GM18909 (cell line): ENCODE data around the gene LEMD1.
A peak's percentile ranks its signal among the peaks of the same experiment; 100 is the strongest.
"Not testable (repeated sequence)": the region's sequence is repeated elsewhere in the genome, so short reads cannot be mapped to it uniquely, and the experiment has no call there.

ENCODE experiments used
- ATAC-seq: cut with Tn5 transposase; IDR thresholded peaks from one replicate; pipeline ENCODE4 v1.9.1; 2021; ENCODE audit warnings: mild to moderate bottlenecking; ENCODE audit not compliant: unreplicated experiment, poor library complexity

The LEMD1 gene

DNA sequence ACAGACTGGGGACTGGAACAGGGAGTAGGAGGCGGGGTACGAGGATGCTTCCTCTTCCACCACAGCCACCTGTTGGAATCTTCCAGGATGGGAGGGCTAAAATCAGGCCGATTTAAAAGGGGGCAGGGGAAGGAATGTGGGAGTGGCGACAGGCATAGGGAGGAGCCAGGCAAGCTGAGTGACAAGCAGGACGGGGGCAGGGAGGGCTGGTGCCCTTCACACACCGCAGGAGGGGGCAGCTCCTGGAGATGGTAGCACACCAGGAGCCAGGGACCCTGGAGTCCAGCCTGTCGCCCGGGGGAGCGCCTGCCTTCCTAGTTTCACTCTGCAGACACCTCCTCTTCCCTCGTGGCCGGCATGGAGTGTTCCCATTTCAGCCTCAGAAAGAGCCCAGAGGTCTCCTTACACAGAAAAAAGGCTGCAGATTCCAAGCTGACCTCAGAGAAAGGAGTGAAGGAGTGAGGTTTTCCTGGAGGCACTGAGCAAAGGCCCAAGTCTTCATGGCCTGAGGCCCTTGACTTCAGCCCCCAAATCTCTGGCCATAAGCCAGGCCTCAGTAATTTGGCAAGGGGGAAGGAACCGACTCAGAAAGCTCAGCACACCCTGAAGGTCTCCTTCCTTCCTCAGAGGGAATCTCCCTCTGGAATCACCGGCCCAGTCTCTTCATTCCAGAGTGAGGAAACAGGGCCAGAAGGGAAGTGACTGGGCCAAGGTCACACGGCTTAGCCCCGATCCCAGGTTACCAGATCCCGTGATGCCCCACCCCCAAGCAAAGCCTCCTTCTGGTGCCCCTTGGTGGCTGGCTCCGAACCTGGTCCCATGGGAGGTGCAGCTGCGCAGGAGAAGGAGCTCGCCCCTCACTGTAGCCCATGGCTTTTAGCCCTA is 25.8 kb upstream of the LEMD1 start:
- ATAC-seq, result no peak

GRCh38 chr1:205446828-205447227 is 25.0 kb upstream of the LEMD1 start:
- no peak for ATAC-seq

DNA sequence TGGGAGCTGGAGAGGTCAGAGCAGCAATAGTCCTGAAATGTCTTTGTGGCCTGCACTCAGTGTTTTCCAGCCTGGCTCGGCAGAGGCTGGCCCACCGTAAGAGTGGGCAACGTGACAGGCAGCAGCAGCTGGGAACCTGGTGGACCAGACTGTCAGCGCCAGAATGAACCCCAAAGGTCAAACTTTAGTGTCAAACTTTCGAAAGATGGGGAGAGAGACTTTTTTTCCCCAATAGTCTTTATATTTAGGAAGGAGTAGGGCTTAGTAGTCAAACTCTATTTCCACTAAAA is 23.7 kb upstream of the LEMD1 start:
- no peak for ATAC-seq

DNA sequence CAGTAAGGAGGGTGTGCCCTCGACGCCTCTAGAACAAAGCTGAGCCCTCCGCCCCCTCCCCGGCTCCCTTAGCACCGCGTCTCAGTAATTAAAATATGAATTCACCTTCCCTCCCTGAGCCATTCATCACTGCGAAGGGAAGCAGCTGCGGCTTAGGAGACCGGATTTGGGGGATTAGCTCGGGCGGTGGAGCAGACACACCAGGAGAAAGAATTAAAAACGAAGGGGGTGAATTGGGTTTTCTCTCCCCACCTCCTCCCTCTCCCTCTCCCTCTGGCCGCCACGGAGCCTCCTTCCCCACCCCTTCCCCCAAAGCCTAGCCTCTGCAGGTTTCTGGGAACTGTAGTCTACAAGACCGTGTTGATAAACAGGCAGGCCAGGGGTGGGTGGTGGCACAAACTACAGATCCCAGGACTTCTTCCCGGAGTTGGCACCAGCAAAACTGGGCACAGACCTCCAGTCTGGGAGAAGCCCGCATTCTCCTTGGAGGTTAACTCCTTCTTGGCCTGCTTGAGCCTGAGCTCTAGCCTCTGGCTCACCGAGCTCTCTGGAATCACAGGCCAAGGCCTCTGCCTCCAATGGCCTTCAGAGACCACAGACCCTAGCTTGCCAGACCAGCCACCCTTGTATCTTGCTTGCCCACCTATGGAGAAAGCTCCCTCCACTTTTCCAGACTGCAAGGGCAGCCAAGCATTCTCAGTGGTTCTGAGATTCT is 23.2 kb upstream of the LEMD1 start:
- no peak for ATAC-seq

GRCh38 chr1:205444300-205444930 is 22.6 kb upstream of the LEMD1 start:
- no peak for ATAC-seq

GRCh38 chr1:205443585-205444299 is 21.9 kb upstream of the LEMD1 start:
- no peak for ATAC-seq

DNA sequence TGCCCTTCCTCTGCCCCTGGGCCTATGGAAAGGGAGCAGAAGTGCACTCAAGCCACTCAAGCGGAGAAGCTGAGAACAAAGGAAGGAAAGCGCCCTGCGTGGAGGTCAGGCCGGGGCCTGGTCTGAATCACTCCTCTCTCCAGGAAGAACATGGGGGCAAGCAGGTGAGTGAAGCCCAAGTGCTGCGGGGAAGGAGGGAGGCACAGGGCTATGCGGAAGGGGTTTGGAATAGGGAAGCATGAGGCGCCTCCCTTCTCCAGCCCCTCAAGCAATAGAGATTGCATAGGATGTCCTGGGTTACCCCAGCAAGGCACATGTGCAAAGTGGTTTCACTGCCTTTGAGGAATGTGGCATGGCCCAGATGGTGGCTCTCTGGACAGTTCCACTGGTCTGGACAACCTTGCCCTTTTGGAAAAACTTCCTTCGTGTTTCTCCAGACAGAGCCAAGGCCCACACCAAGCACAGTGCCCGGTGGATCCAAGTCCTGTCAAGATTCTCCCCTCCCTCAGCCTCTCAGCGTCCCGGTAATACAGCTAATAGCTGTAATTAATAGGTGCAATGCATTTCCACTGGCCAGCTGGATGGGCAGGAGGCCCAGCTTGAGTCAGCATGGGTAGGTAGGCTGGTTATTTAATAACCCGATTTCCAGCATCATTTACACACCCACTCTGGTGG is 20.3 kb upstream of the LEMD1 start:
- ATAC-seq, result no peak

- ATAC-seq, result no peak
Measured at GRCh38 chr1:205441716-205442050, 19.8 kb upstream of the LEMD1 start.

DNA sequence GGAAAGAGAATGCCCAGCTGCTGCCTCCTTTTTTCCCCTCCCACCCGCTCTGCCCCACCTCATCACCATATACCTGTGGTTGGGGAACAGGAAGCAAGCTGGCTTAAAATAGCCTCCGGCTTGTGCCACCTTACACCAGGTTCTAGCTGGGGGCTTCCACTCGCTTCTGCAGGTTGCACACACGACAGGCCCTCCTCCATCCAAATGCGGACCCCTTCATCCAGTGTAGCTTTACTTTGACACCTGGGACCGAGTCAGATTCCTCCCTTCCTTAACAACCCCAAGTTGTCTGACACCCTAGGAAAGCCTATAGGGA is 19.4 kb upstream of the LEMD1 start:
- ATAC-seq, result no peak

- peak; percentile 67 for ATAC-seq
Measured at GRCh38 chr1:205440476-205441317, 18.8 kb upstream of the LEMD1 start.

DNA sequence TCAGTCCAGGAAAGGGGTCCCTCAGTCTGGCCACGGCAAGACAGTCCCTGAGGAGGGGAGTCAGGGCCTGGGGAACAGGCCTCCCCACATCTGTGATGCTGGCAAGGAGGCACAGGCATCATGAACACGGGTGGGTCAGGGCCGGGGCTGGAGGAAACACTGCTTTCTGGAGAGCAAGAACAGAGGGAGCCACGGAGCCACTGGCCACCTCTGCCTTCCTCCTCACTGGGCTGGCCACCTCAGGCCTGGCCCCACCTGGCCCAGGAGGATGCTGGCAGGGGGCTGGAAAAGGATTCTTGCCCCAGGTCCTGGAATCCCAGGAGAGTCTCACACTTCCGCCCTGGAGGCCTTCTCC is 18.2 kb upstream of the LEMD1 start:
- ATAC-seq, result no peak

DNA sequence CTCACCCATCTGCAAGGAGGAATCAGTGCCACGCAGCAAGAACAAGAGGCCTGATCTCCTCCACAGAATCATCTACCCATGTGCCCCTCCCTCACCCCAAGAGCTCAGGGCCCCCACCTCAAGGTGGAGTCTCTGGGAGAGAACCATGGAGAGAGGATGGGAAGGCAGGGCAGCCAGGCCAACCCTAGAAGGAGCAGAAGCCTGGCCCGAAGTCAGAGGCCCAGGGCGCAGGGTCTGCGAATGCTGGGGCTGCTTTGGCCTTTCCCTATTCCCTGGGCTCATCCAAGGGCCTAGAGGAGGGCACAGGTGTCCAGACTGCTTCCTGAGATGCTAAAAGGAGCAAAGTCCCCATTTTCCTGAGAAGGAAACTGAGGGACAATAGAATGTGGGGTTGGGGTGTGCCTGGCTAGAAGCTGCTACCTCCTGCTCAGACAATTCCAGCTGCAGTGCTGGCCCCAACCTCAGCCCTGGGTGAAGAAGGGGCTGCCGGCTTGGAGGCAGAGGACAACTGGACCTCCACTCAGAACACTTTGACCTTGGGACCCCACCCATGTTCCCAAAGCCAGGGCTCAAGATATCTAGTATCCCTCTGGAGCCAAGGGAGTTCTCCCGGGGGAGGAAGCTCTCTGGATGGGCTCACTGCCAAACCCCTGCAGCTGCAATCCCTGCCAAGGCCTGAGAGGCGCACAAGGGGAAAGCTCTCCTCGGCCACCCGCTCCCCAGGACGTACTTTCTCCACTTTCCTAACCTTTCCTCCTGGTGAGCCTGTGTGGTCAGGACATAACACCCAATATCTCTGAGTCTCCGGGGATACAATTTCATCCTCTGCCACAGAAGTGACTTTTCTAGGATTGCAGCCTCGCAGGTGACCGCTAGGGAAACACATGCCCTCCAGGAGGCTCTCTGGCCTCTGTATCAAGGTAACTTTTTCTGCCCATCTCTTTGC is 16.6 kb upstream of the LEMD1 start:
- ATAC-seq, result no peak

- no peak for ATAC-seq
Measured at GRCh38 chr1:205437570-205437969, 15.7 kb upstream of the LEMD1 start.

- no peak for ATAC-seq
Measured at GRCh38 chr1:205436776-205437410, 15.0 kb upstream of the LEMD1 start.

- no peak for ATAC-seq
Measured at GRCh38 chr1:205435578-205436573, 14.0 kb upstream of the LEMD1 start.

DNA sequence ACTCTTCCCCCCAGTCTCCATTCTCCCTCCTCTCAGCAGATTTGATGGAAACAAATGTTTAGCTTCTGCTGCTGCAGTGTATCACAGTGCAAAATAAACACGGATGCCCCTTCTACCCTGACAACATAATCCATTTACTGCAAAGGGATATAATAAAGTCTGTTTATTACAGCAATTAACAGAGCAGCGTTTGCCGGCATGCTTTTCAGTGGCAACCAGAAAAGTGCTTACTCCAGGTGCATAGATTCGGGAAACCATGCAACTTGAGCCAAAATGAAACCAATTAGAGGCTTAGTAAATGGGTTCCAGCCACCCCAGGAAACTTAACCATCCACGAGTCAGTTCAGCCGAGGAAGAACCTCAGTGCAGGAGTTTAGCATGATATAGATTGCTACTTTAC is 12.9 kb upstream of the LEMD1 start:
- no peak for ATAC-seq

- not testable (repeated sequence) for ATAC-seq
Measured at GRCh38 chr1:205432692-205433091, 10.8 kb upstream of the LEMD1 start.
